ENCODE results near the gene C4orf46. TPM values are rescaled to one million over a fixed set of nuclear protein-coding genes. Genes with fewer than 3 reads are reported as not detected.

C4orf46 gene
- total and polyA plus RNA-seq, 2 donors (not counting 3 experiments of a cell fraction or from before 2014, with no cell fraction given), result 9.4 to 19.6 TPM

- H3K4me3 ChIP-seq (replicated peaks in 1 of 3; ENCODE audit: insufficient read depth in 1 of 3, low read depth in 1 of 3, low read length in 3 of 3), result no peak overlapping the region
- ChIA-PET POLR2A (no interaction called here), CTCF (interaction anchor here (0.7 to 1.0 kb wide), 3 partner anchors 8 to 122 kb away, joined by 3 to 4 read pairs (median 3); no protein-coding TSS in a partner anchor)
- no peaks in the 10 kb centered on the region for H3K27me3 ChIP-seq (ENCODE audit: control insufficient read depth in 2 of 2, insufficient read depth in 2 of 2, low read length in 2 of 2)
- intact Hi-C loops (cut with micrococcal nuclease) (no loop called here), dilution Hi-C loops (cut with MboI; ENCODE audit: extremely low pct_ligation_motif_present, low sequenced_read_pairs) (no loop called here)
- no peak for DNase-seq (ENCODE audit: low read depth, low spot score)
- FAIRE-seq, result no peak
- no peak overlapping the region for H3K4me2 ChIP-seq (ENCODE audit: insufficient read depth, low read length)
- no peaks in the 10 kb centered on the region for H3K79me2 ChIP-seq (ENCODE audit: control insufficient read depth, insufficient read depth, low read length)
- H3K9me3 ChIP-seq (replicated peaks; ENCODE audit: control insufficient read depth, insufficient read depth, low read length), result no peaks in the 10 kb centered on the region
- no TSS peak for BruUV-seq (replicated peaks)
- no peak overlapping the region for H3K27ac ChIP-seq (ENCODE audit: insufficient read depth, low read depth, low read length)
- no peaks in the 10 kb centered on the region for H3K4me1 ChIP-seq (ENCODE audit: control insufficient read depth, extremely low read depth, insufficient read depth, low read length)
- TF ChIP-seq GATA2 (IDR thresholded peaks at IDR 0.05; ENCODE audit: insufficient read depth, insufficient read length, low read depth, low read length) (no peak), POLR2AphosphoS5 (IDR thresholded peaks at IDR 0.05; ENCODE audit: insufficient read depth, low read depth, low read length) (no peak), EZH2 (IDR thresholded peaks at IDR 0.05; ENCODE audit: borderline replicate concordance, low read depth, low read length, severe bottlenecking) (no peak), MAX (IDR thresholded peaks at IDR 0.05; ENCODE audit: insufficient read depth, insufficient read length) (no peak), JUN (IDR thresholded peaks at IDR 0.05; ENCODE audit: borderline replicate concordance, insufficient read depth, insufficient read length, low read depth) (no peak), POLR2A (IDR thresholded peaks at IDR 0.05; ENCODE audit: low read depth, low read length) (no peak), MYC (IDR thresholded peaks at IDR 0.05; ENCODE audit: low read depth, low read length) (no peak), CTCF (IDR thresholded peaks at IDR 0.05; ENCODE audit: extremely low read depth in 1 of 2, insufficient read depth in 1 of 2, low read depth in 1 of 2, low read length in 2 of 2) (no peak), FOS (IDR thresholded peaks at IDR 0.05; ENCODE audit: borderline replicate concordance, insufficient read depth, low read length) (no peak)
- no peak overlapping the region for H2AFZ ChIP-seq (ENCODE audit: low read depth, low read length)
- H4K20me1 ChIP-seq (replicated peaks; ENCODE audit: control insufficient read depth, extremely low read depth, insufficient read depth, low read length), result no peaks in the 10 kb centered on the region
- H3K9me1 ChIP-seq (replicated peaks; ENCODE audit: control insufficient read depth, extremely low read depth, insufficient read depth, low read length), result peaks cover 2% of the 10 kb centered on the region
- H3K9ac ChIP-seq (replicated peaks; ENCODE audit: extremely low read depth, insufficient read depth, low read length), result no peak overlapping the region
- no peaks in the 10 kb centered on the region for H3K36me3 ChIP-seq (ENCODE audit: control insufficient read depth in 2 of 2, extremely low read depth in 1 of 2, insufficient read depth in 2 of 2, low read length in 2 of 2)
Observed at GRCh38 chr4:158617956-158618355, 53.7 kb downstream of the C4orf46 start.

Small RNA genes within 50 kb of the gene (small RNA-seq; reads per million reads assigned to genes)
- not detected for gene RF00012 (ENCODE audit: insufficient read depth, insufficient read length, low read depth, low replicate concordance)

Other genes with a start within 250 kb of the C4orf46 start
- gene RXFP1, start 150.0 kb downstream of the C4orf46 start, total RNA-seq, result not detected in 2 replicates
- not detected in 2 replicates for gene RXFP1, start 150.0 kb downstream of the C4orf46 start, polyA plus RNA-seq
- gene ETFDH, start 409 bp upstream of the C4orf46 start, total RNA-seq, result 21.8 and 22.3 TPM in 2 replicates
- 16.9 and 17.3 TPM in 2 replicates for gene ETFDH, start 409 bp upstream of the C4orf46 start, polyA plus RNA-seq
- 24.7 and 25.7 TPM in 2 replicates for gene PPID, start 51.5 kb upstream of the C4orf46 start, total RNA-seq
- gene PPID, start 51.5 kb upstream of the C4orf46 start, polyA plus RNA-seq, result 11.1 and 11.5 TPM in 2 replicates
- 13.6 and 14.4 TPM in 2 replicates for gene FNIP2, start 97.1 kb upstream of the C4orf46 start, total RNA-seq
- 2.6 and 4.5 TPM in 2 replicates for gene FNIP2, start 97.1 kb upstream of the C4orf46 start, polyA plus RNA-seq